Epithelial cell of prostate (primary cell): ENCODE data around the gene AGAP2.
"Not testable (repeated sequence)": the region's sequence is repeated elsewhere in the genome, so short reads cannot be mapped to it uniquely, and the experiment has no call there.

Source experiments
- DNase-seq: peaks from one replicate; pipeline ENCODE4 v3.0.0-alpha.2; 2011; ENCODE audit warnings: low read depth, low spot score
- H3K27ac ChIP-seq: fragments of 450-650 bp; 2 replicates; pipeline ENCODE4 v1.5.1; 2017; ENCODE audit warnings: mild to moderate bottlenecking

AGAP2 gene

DNA sequence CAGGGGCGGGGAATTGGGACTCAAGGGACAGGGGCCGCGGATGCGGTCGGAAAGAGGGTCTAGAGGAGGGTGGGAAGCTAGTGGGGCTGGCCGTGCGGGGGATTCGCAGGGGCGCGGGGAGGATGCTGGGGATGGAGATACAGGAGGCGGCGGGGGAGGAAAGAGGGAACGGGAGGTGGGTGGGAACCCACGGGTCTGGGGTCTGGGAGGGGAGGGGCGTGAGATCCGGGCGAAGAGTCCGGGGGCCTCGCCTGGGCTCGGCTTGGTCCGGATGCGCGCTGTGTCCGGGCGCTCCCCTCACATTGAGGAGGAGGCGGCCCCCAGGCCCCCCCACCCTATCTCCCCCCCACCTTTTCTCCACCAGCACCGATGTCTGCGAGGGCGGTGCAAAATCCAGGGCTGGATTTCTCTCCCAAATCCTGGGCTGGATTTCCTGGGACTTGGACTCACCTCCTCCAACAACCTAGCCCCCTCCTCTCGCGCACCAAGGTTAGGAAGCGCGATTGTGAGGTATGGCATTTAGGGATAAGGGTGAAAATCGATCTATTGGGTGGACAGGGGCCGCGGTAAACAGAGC is at the start of gene AGAP2:
AGAP2 (minus strand) TSS at position 82 of the 577 bp plus-strand sequence. CDS start 496 bp downstream, outside the sequence.
- H3K27ac ChIP-seq: no peak within 1 kb of the TSS
- DNase-seq: no peak

GRCh38 chr12:57783861-57784260 is 45.3 kb upstream of the AGAP2 start:
- no peak for DNase-seq
- H3K27ac ChIP-seq: no peak overlapping the region

DNA sequence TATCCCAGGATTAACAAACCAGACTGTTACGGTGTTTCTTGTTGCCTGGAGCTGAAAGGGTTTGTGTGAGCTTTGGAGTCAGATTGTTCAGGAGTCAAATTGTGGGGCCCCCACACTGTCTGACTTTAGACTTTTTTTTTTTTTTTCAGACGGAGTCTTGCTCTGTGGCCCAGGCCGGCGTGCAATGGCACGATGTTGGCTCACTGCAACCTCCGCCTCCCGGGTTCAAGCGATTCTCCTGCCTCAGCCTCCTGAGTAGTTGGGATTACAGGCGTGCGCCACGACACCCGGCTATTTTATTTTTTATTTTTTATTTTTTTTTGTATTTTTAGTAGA is 44.9 kb upstream of the AGAP2 start:
- H3K27ac ChIP-seq: no peak overlapping the region
- no peak for DNase-seq

DNA sequence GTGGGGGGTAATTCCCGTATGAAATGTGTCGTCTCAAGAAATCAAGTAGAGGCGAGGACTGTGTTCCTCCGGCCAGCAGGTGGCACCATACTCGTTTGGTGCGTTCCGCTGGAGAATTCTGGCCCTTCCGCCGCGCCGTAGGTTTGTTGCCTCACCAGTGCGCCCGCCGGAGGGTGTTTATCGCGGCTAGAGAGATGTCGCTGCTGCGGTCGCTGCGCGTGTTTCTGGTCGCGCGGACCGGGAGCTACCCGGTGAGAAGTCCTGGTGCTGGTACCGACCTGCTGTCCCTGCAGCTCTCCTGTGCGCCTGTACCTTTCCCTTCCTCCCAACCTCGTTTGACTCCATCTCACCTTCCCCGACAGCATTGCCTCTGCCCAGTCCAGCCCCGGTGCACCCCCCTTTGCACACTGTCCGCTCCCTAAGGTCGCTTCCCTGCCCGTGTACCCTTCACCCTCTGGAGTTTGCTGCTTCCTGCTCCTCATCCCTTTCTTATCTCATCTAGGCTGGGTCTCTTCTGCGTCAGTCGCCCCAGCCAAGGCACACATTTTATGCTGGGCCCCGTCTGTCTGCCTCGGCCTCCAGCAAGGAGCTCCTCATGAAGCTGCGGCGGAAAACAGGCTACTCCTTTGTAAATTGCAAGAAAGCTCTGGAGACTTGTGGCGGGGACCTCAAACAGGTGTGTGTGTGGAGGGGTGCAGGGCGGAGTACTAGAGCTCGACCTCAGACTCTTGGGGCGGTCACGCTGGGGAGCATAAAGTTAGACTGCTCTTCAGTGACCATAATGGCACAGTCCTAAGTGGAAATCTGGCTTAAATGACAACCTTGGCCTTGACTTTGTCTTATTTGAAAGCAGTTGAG is 44.3 kb upstream of the AGAP2 start, which contains the start of gene TSFM:
TSFM (plus strand) TSS at position 180 of the 858 bp plus-strand sequence; CDS start at position 195, 15 bp downstream.
- DNase-seq: peak; percentile 67

DNA sequence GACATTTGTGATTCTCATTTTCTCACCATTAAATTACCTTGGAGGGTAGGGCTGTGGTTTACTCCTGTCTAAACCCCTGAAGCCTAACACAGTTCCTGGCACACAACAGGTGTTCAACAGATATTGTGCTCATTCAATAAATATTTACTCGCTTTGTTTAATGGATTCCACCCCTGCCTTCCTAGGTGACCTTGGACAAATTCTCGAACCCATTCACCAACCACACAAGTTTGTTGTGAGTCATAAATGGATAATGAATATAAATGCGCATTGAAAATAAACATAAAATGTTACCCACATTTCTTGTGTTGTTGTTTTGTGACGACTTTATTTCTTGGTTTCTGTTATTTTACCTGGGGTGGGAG is 43.7 kb upstream of the AGAP2 start:
- DNase-seq: no peak
- H3K27ac ChIP-seq: no peak overlapping the region

More for the DNA sequence above, 44.3 kb upstream of the AGAP2 start, which contains the start of gene TSFM:
- H3K27ac ChIP-seq: peak within 1 kb of the TSS; percentile 23

DNA sequence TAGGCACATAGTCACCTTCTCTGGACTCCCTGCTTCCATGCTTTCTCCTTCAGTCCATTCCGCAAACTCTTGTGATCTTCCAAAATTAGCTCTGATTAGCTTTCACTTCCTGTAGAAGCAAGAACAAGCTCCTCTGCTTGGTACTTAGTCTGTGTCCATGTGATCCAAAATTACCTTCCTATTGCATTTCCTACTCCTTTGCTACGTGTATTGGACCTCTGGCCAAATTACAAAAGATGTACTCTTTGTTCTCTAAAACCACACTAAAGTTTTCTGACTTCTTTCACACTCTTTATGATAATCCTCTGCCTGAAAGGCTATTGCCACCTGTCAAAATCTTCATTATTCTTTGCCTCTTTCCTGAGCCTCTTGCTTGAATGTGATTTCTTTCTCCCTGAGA is 43.3 kb upstream of the AGAP2 start:
- no peak for DNase-seq
- H3K27ac ChIP-seq: no peak overlapping the region

DNA sequence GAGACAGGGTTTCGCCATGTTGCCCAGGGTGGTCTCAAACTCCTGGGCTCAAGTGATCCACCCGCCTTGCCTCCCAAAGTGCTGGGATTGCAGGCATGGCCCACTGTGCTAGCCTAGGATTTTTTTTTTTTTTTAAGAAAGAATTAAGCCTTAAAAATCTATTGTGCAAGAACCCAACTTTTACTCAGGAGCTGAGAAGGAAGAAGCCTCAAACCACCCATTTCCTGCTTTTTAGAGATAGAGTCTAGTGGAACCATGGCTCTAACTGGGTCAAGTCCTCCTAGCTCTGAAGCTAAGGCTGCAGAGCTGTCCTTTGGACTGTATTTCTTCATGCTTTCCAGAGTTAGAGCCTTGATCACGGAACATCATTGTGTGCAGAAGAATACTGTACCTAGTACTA is 42.7 kb upstream of the AGAP2 start:
- no peak overlapping the region for H3K27ac ChIP-seq
- no peak for DNase-seq

- no peak overlapping the region for H3K27ac ChIP-seq
Observed at GRCh38 chr12:57780284-57780897, 41.8 kb upstream of the AGAP2 start.

GRCh38 chr12:57779736-57780135 is 41.2 kb upstream of the AGAP2 start:
- no peak overlapping the region for H3K27ac ChIP-seq
- DNase-seq: no peak

More at GRCh38 chr12:57780284-57780897, 41.8 kb upstream of the AGAP2 start:
- no peak for DNase-seq

- no peak for DNase-seq
Observed at GRCh38 chr12:57777911-57778310, 39.4 kb upstream of the AGAP2 start.

DNA sequence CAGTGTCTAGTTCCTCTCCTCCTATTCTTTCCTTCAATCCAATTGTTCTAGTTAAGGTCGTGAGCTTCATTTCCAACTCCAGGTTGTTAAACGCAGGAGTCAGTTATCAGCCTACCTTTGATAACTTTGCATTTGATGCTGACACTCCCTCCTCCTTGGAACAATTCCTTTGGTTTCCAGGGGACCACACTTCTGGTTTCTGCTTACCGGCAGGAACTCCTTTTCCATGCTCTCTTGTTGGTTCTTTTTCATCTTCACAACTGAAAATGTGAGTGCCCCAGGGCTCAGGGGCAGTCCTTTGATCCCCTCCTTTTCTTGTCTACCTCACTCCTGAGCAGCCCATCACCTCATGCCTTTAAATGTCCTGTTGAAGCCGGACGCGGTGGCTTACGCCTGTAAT is 38.8 kb upstream of the AGAP2 start:
- no peak for DNase-seq
- no peak overlapping the region for H3K27ac ChIP-seq

More at GRCh38 chr12:57777911-57778310, 39.4 kb upstream of the AGAP2 start:
- H3K27ac ChIP-seq: no peak overlapping the region

DNA sequence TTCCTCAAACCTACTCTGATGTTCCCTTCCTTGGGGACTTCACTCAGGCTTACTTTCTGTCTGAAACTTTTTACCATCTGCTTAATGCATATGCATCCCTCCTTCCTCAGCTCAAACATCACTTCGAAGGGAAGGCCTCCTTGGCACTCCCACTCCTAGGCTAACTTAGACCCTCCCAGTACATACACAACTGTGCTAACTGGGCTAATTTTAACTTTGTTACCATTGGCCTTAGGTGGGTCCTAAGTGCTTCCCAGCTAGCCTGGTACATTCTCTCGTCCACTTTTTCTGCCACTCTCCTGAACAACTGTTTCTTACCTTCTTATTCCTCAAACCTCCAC is 37.7 kb upstream of the AGAP2 start:
- H3K27ac ChIP-seq: no peak overlapping the region
- DNase-seq: no peak

DNA sequence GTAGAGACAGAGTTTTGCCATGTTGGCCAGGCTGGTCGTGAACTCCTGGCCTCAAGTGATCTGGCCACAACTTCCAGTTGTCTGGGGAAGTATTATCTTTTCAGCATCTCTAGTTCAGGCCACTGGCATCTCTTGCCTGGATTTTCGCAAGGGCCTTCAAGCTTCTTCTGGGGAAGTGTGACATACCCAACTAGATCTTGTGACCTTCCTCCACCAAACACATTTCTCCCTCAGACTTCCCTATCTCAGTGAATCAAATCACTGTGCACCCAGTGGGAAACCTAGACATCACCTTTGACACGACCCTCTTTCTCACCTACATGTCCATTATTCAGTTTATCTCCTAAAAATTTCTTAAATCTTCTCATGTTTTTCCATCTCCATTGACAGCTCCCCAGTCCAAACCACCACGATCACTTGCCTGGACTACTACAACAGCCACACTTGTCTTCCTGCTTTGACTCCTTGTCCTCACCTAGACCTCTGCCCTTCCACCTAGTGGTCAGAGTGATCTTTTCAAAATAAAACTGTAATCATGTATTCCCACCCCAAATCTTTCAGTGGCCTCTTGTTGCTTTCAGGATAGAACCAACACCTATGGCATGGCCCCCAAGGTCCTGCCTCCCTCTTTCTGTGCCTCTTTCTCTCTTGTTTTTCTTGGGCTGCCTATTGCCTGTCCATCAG is 37.2 kb upstream of the AGAP2 start:
- no peak for DNase-seq
- H3K27ac ChIP-seq: no peak overlapping the region

- no peak overlapping the region for H3K27ac ChIP-seq
Observed at GRCh38 chr12:57775044-57775443, 36.5 kb upstream of the AGAP2 start.

GRCh38 chr12:57774634-57775033 is 36.1 kb upstream of the AGAP2 start:
- not testable (repeated sequence) for H3K27ac ChIP-seq, DNase-seq

More at GRCh38 chr12:57775044-57775443, 36.5 kb upstream of the AGAP2 start:
- DNase-seq: no peak

- DNase-seq: no peak
- peak within 1 kb of the TSS; percentile 82 for H3K27ac ChIP-seq
Observed at GRCh38 chr12:57772429-57773322, 34.1 kb upstream of the AGAP2 start, which contains the start of gene EEF1AKMT3. Gene EEF1AKMT3 (plus strand): TSS chr12:57772614. CDS start chr12:57772725, 111 bp downstream.

DNA sequence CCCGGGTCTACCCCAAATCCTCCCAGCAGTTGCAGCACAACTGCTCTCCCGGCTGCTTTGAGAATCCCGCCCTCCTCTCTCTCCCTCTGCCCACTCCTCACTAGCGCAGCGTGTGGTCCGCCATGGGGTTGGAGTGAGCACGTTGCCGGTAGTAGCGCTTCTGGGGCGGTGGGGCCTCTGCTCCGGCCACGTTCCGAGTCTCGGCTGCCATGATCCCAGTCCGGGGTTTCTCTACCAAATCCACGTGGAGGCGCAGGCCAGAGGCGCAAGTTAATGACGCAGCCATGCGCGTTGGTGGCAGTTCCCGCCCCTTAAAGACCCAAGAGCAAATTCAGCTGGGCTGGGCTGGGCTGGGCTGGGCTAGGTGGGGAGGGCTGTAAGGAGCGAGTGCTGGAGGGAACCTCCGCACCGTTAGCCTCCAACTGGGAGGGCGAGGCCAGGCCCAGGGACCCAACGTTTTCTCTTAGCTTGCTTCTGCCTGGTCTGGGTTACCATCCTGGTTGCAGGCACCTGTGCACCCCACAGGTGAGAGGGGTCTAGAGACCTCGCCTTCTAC is 33.4 kb upstream of the AGAP2 start, which contains the start of gene METTL1:
METTL1 (minus strand) TSS at position 233 of the 556 bp plus-strand sequence; CDS start at position 211, 22 bp downstream.
- DNase-seq: peak; percentile 83
- peak within 1 kb of the TSS; percentile 82 for H3K27ac ChIP-seq

- peak; percentile 59 for DNase-seq
- peak overlapping the region; percentile 82 for H3K27ac ChIP-seq
Observed at GRCh38 chr12:57771236-57771872, 32.8 kb upstream of the AGAP2 start.

DNA sequence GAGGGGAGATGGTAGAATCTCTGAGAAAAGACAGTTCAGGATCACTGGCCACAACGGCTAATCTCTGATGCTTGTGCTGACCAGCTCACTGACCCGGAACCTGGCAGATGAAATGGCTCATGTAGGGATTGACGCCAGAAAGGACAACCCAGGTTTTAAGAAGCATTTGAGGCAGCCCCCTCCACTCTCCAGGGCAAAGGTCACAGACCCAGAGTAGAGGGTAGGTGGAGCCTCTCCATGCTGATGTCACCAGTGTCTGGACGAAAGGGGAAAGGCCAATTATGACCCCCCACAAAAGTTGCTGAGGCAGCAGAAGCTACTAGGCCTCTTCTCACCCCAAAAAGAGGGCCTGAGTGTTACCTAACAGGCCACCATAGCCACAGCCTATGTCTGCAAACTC is 32.2 kb upstream of the AGAP2 start:
- H3K27ac ChIP-seq: peak overlapping the region; percentile 82
- DNase-seq: no peak
